Ovary (tissue), 9 donors: ENCODE measurements around the gene ABTB2. TPM values are rescaled to one million over a fixed set of nuclear protein-coding genes. Genes with fewer than 3 reads are reported as not detected.

Experiments
- DNase-seq, 5 donors: peaks; one replicate each; pipeline ENCODE4 v3.0.0-alpha.2; 2019 to 2020
- H3K27ac ChIP-seq, 2 donors: fragments of 200-600 bp; one replicate each; pipeline versions ENCODE4 v1.5.1 to v1.8.0; 2019 to 2022
- H3K27me3 ChIP-seq: fragments of 200-600 bp; one replicate; pipeline ENCODE4 v1.8.0; 2022
- H3K36me3 ChIP-seq: fragments of 200-600 bp; sonication (generic); one replicate; pipeline ENCODE4 v1.5.1; 2019
- H3K4me1 ChIP-seq: one replicate; pipeline ENCODE4 v1.8.1; 2013; ENCODE audit warnings: mild to moderate bottlenecking, moderate library complexity; ENCODE audit not compliant: insufficient read depth
- H3K4me3 ChIP-seq: fragments of 200-600 bp; sonication (generic); one replicate; pipeline ENCODE4 v1.5.1; 2017
- H3K9me3 ChIP-seq, 2 donors: fragments of 200-600 bp in 1 of 2; sonication (generic) in 1 of 2; one replicate each; pipeline versions ENCODE4 v1.5.1 to v1.8.1; 2013 to 2019; ENCODE audit warnings: mild to moderate bottlenecking in 1 of 2, moderate library complexity in 1 of 2
- CTCF ChIP-seq, 3 donors: fragments of 450-650 bp in 2 of 3; fragments of 200-600 bp in 1 of 3; IDR thresholded peaks; one replicate each; pipeline versions ENCODE4 v1.5.1 to v1.8.0; 2016 to 2022; ENCODE audit warnings: antibody characterized with exemption in 3 of 3, mild to moderate bottlenecking in 1 of 3
- EP300 ChIP-seq: sonication (generic); formaldehyde crosslinking; IDR thresholded peaks from one replicate; pipeline ENCODE4 v1.6.1; 2017; ENCODE audit warnings: antibody characterized with exemption
- POLR2A ChIP-seq: fragments of 450-650 bp; IDR thresholded peaks from one replicate; pipeline ENCODE4 v1.6.1; 2017; ENCODE audit warnings: antibody characterized with exemption, mild to moderate bottlenecking, moderate library complexity
- WGBS, 3 donors: extraction: QIAGEN DNeasy Blood & Tissue Kit in 1 of 3; methylation state at CpG; one replicate each; pipeline versions ENCODE4 v1.1.5 to v1.1.7; 2013 to 2017; 5-methylcytosine and 5-hydroxymethylcytosine counted together
- intact Hi-C, 4 donors: fragments of 100-400 bp; cut with DNase I; formaldehyde crosslinking; loops; one replicate each; pipeline versions ENCODE4 v1.11.0 to v1.15.1; 2022 to 2023
- polyA plus RNA-seq, 2 donors: library from polyadenylated mRNA; stranded (reverse); fragments of 200-250 nt in 1 of 2; fragments of 350-450 nt in 1 of 2; fragmentation: Illumina TruSeq in 1 of 2; extraction: RNeasy Lipid Tissue Mini Kit (QIAGEN cat#74804) in 1 of 2; gene quantifications; one replicate each; pipeline ENCODE4 v1.2.3, GENCODE V29; 2013 to 2014
- total RNA-seq, 7 donors: library from RNA; depleted of rRNA in 2 of 7; stranded (reverse); fragments of >200 nt in 2 of 7; fragmentation: NEBNext Ultra II Directional in 3 of 7; extraction: Animal tissue kit (Norgen Biotek cat#: 25700) in 3 of 7; gene quantifications; one replicate each; pipeline versions ENCODE4 v1.1.0 to v1.2.4, GENCODE V29; 2016 to 2023
- donor health status: DM: no; HTN: no; CAD: no; lungs with moderate emphysema.
- donor health status: DM: no; HTN: no; CAD: no.
- donor health status: Bipolar disorder and iron deficiency.
- donor health status: DM: yes; HTN: yes; CAD: no.
- donor health status: DM: no; HTN: no; CAD: no.
- donor health status: DM: yes; HTN: yes; CAD: no.

Gene ABTB2
- total and polyA plus RNA-seq, 9 donors = 1.2 to 7.2 (median 2.6) TPM

- intact Hi-C loops = no loop called here
- WGBS, 3 donors = 94 to 96% (median 96%) methylated on average over 10 of the region's 10 CpGs
- H3K9me3 ChIP-seq = no peaks in the 10 kb centered on the region
- no peak overlapping the region for H3K4me3 ChIP-seq
- no peak for DNase-seq
- TF ChIP-seq CTCF (IDR thresholded peaks at IDR 0.05) (no peak), EP300 (no peak), POLR2A (no peak)
- H3K36me3 ChIP-seq = no peaks in the 10 kb centered on the region
- no peaks in the 10 kb centered on the region for H3K4me1 ChIP-seq
- no peaks in the 10 kb centered on the region for H3K27me3 ChIP-seq
- no peak overlapping the region for H3K27ac ChIP-seq
These were observed 42.9 kb downstream of the ABTB2 start for GRCh38 chr11:34314936-34315335.

GRCh38 chr11:34314176-34314575, 43.6 kb downstream of the ABTB2 start:
- H3K4me1 ChIP-seq = no peaks in the 10 kb centered on the region
- WGBS, 3 donors = 83 to 97% (median 91%) methylated on average over 6 of the region's 6 CpGs
- DNase-seq = no peak
- no peaks in the 10 kb centered on the region for H3K27me3 ChIP-seq
- no peaks in the 10 kb centered on the region for H3K36me3 ChIP-seq
- H3K4me3 ChIP-seq = no peak overlapping the region
- no peaks in the 10 kb centered on the region for H3K9me3 ChIP-seq
- intact Hi-C loops = no loop called here
- TF ChIP-seq CTCF (IDR thresholded peaks at IDR 0.05) (no peak), POLR2A (no peak), EP300 (no peak)
- H3K27ac ChIP-seq = no peak overlapping the region

- TF ChIP-seq POLR2A (no peak), CTCF (IDR thresholded peaks at IDR 0.05) (no peak), EP300 (no peak)
- Histone ChIP-seq H3K36me3 (no peaks in the 10 kb centered on the region), H3K27ac (no peak overlapping the region), H3K27me3 (no peaks in the 10 kb centered on the region), H3K4me3 (no peak overlapping the region), H3K4me1 (no peaks in the 10 kb centered on the region), H3K9me3 (no peaks in the 10 kb centered on the region)
- intact Hi-C loops = no loop called here
- DNase-seq = no peak
- 69 to 78% (median 78%) methylated on average over 6 of the region's 6 CpGs for WGBS, 3 donors
These were observed 44.7 kb downstream of the ABTB2 start for GRCh38 chr11:34313099-34313517.

GRCh38 chr11:34311126-34311525, 46.7 kb downstream of the ABTB2 start:
- Histone ChIP-seq H3K36me3 (no peaks in the 10 kb centered on the region), H3K4me1 (no peaks in the 10 kb centered on the region), H3K27ac (no peak overlapping the region), H3K9me3 (no peaks in the 10 kb centered on the region), H3K27me3 (no peaks in the 10 kb centered on the region), H3K4me3 (no peak overlapping the region)
- 30 to 45% (median 39%) methylated on average over 4 of the region's 4 CpGs for WGBS, 3 donors
- intact Hi-C loops = no loop called here
- no peak for TF ChIP-seq EP300
- TF ChIP-seq POLR2A = no peak
- no peak for TF ChIP-seq CTCF (IDR thresholded peaks at IDR 0.05)
- DNase-seq = no peak

GRCh38 chr11:34309965-34310364, 47.8 kb downstream of the ABTB2 start:
- Histone ChIP-seq H3K9me3 (no peaks in the 10 kb centered on the region), H3K4me1 (no peaks in the 10 kb centered on the region), H3K27me3 (no peaks in the 10 kb centered on the region), H3K4me3 (no peak overlapping the region), H3K36me3 (no peaks in the 10 kb centered on the region), H3K27ac (no peak overlapping the region)
- no peak for DNase-seq
- 83 to 89% (median 84%) methylated on average over 6 of the region's 6 CpGs for WGBS, 3 donors
- TF ChIP-seq POLR2A (no peak), CTCF (IDR thresholded peaks at IDR 0.05) (no peak), EP300 (no peak)
- intact Hi-C loops = no loop called here
